ENCODE results near the gene BABAM2.

The BABAM2 gene

GRCh38 chr2:28210535-28210934 is 320.0 kb downstream of the BABAM2 start:
- H3K27ac ChIP-seq: no peak overlapping the region
- no peak for TF ChIP-seq CTCF (conservative IDR thresholded peaks at IDR 0.05)

- no peak for TF ChIP-seq CTCF (conservative IDR thresholded peaks at IDR 0.05)
- H3K27ac ChIP-seq: no peak overlapping the region
Measured at GRCh38 chr2:28216331-28216730, 325.8 kb downstream of the BABAM2 start.

GRCh38 chr2:28217042-28217740 is 326.7 kb downstream of the BABAM2 start:
- TF ChIP-seq CTCF (conservative IDR thresholded peaks at IDR 0.05): no peak
- H3K27ac ChIP-seq: no peak overlapping the region

GRCh38 chr2:28219138-28219537 is 328.6 kb downstream of the BABAM2 start:
- no peak for TF ChIP-seq CTCF (conservative IDR thresholded peaks at IDR 0.05)
- no peak overlapping the region for H3K27ac ChIP-seq

GRCh38 chr2:28219758-28220368 is 329.3 kb downstream of the BABAM2 start:
- TF ChIP-seq CTCF (conservative IDR thresholded peaks at IDR 0.05): no peak

GRCh38 chr2:28224648-28225472 is 334.3 kb downstream of the BABAM2 start:
- no peak for TF ChIP-seq CTCF (conservative IDR thresholded peaks at IDR 0.05)
- H3K27ac ChIP-seq: no peak overlapping the region

More at GRCh38 chr2:28219758-28220368, 329.3 kb downstream of the BABAM2 start:
- no peak overlapping the region for H3K27ac ChIP-seq

- no peak for TF ChIP-seq CTCF (conservative IDR thresholded peaks at IDR 0.05)
- no peak overlapping the region for H3K27ac ChIP-seq
Measured at GRCh38 chr2:28225473-28226080, 335.0 kb downstream of the BABAM2 start.

Measured in VCaP (cell line).